ENCODE results near the gene DDX10.
A peak's percentile ranks its signal among the peaks of the same experiment; 100 is the strongest.

The DDX10 gene

DNA sequence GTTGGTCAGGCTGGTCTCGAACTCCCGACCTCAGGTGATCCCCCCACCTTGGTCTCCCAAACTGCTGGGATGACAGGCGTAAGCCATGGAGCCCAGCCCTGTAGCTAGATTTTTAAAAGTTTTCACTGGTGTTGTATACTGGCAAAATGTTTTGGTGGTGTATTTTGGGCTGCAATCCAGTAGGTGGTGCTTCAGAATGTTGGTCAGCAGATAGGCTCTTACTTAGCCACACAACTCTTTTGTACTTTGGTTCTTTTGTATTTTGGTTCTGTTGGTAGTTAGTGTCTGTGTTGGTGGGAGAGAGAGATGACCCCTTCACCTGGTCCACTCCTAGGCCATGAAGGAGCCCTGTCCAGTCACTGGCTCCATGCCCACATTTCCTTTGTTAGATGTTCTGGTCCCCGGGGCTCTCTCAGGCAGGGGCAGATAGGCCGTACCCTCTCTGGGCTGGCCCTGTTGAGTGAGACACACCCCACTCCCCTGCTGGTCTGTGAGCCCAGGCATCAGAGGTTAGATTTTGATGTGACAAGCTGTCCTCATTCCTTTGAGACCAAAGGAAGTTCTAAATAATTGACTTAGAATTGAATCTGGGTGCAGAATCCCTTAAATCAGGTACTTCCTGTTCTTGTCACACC is 123.8 kb downstream of the DDX10 start:
- peak; percentile 38 for DNase-seq (ENCODE audit: low read depth)
- TF ChIP-seq, protein P1, sequence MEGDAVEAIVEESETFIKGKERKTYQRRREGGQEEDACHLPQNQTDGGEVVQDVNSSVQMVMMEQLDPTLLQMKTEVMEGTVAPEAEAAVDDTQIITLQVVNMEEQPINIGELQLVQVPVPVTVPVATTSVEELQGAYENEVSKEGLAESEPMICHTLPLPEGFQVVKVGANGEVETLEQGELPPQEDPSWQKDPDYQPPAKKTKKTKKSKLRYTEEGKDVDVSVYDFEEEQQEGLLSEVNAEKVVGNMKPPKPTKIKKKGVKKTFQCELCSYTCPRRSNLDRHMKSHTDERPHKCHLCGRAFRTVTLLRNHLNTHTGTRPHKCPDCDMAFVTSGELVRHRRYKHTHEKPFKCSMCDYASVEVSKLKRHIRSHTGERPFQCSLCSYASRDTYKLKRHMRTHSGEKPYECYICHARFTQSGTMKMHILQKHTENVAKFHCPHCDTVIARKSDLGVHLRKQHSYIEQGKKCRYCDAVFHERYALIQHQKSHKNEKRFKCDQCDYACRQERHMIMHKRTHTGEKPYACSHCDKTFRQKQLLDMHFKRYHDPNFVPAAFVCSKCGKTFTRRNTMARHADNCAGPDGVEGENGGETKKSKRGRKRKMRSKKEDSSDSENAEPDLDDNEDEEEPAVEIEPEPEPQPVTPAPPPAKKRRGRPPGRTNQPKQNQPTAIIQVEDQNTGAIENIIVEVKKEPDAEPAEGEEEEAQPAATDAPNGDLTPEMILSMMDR (IDR thresholded peaks at IDR 0.05; ENCODE audit: insufficient read depth, low read depth, low read length, missing control alignments): peak; percentile 38
- H3K4me3 ChIP-seq (ENCODE audit: low read depth, low read length): no peak overlapping the region

DNA sequence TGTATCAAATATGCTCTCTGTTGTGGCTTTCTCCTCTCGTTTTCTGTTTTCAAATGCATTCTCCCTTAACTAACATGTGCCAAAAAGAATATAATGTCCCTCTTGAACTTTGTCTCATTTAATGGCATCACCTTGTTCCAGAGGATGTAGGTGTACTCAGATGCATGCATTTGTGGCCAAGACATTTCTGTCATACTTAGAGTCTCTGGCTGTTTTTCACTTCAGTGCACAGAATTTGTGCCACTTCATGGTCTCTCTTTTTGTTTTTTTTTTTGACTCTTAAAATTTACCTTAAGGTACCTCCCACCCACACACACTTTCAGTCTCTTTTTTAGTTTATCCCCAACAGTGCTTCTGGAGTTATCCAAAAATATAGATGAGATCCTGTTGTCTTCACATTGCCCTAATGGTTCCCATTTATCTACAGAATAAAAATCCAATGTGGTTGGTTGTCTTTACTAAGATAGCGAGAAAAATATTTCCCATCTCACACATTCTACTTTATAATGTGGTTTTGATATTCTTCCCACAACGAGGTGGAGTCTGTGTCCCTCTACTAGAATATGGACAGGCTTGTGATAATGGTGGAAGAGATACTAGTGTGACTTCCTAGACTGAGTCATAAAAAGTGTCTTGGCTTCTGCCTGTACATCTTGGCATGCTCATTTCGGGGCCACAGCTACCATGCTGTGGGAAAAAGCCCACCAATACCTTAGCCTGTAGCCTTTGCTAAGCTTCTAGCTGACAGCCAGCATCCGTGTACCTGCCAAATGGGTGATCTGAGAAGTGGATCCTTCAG is 125.8 kb downstream of the DDX10 start:
- DNase-seq (ENCODE audit: low read depth): peak; percentile 10
- TF ChIP-seq, protein P1 (IDR thresholded peaks at IDR 0.05; ENCODE audit: insufficient read depth, low read depth, low read length, missing control alignments): no peak

DNA sequence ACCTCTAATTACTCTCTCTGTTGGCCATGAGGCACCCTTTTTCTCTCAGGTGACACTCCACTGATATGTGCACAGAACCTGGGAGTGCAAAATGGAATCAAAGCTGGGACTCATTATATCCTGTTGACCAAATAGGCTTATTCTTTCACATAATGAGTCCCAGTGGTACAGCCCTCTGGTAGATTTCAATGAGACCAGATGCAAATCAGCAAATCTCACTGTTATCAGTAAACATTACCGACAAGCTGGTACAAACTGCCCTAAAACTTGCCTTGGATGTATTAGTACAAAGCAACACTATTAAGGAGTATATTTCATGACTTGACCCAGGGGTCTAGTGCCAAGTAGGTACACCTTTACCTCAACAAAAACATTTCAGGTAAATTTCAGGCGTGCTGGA is 128.3 kb downstream of the DDX10 start:
- DNase-seq (ENCODE audit: low read depth): no peak
- no peak overlapping the region for H3K4me3 ChIP-seq (ENCODE audit: low read depth, low read length)
- TF ChIP-seq, protein P1 (IDR thresholded peaks at IDR 0.05; ENCODE audit: insufficient read depth, low read depth, low read length, missing control alignments): no peak

More for the DNA sequence above, 125.8 kb downstream of the DDX10 start:
- H3K4me3 ChIP-seq (ENCODE audit: low read depth, low read length): no peak overlapping the region

DNA sequence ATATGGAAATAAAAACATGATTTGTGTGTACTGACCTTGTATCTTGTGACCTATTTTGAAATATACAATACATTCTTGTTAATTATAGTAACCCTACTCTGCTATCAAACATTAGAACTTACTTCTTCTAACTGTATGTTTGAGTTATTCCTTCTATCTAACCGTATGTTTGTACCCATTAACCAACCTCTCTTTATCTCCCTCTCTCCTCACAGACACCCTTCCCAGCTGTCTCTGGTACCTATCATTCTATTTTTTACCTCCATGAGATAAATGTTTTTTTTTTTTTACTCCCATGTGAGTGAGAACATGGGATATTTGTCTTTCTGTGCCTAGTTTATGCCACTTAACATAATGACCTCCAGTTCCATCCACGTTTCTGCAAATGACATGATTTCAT is 128.7 kb downstream of the DDX10 start:
- H3K4me3 ChIP-seq (ENCODE audit: low read depth, low read length): no peak overlapping the region
- TF ChIP-seq, protein P1 (IDR thresholded peaks at IDR 0.05; ENCODE audit: insufficient read depth, low read depth, low read length, missing control alignments): no peak
- DNase-seq (ENCODE audit: low read depth): no peak

DNA sequence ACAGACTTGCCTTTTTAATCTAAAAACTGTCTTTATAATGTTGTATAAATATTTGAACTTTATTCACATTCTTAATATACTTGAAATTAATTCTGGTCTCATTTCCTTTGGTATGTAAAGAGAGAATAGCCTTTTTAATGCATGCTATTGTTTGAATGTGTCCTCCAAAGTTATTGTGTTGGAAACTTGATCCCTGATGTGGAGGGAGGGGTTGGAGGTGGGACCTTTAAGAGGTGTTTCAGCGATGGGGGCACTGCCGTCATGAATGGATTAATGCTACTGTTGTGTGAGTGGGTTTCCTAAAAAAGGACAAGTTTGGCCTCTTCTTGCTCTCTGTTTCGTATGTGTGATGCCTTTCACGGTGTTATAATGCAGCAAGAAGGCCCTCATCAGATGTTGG is 131.7 kb downstream of the DDX10 start:
- no peak for DNase-seq (ENCODE audit: low read depth)
- TF ChIP-seq, protein P1 (IDR thresholded peaks at IDR 0.05; ENCODE audit: insufficient read depth, low read depth, low read length, missing control alignments): no peak
- H3K4me3 ChIP-seq (ENCODE audit: low read depth, low read length): no peak overlapping the region

DNA sequence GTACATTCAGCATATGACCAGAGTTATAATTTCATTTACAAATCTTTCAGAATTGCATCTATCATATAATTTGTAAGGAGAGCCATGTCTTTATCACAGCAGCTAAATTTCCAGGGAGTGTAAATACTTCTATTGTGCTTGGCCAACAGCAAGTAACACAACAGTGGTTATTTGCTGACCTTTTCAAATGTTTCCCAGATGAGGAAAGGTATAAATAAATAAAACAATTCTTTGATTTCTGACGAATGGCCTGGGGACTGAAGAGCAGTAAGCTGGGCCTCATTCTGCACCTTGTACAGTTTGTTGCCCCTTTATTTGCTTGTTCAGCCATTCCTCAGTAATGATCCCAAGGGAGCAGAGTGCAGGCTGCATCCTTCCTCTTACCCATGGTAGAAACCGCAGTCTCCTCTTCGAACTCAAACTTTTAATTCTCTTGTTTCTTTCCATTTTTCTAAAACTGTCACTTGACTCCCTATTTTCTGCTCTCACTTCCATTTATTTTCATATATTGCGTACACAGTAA is 132.8 kb downstream of the DDX10 start:
- no peak overlapping the region for H3K4me3 ChIP-seq (ENCODE audit: low read depth, low read length)
- TF ChIP-seq, protein P1 (IDR thresholded peaks at IDR 0.05; ENCODE audit: insufficient read depth, low read depth, low read length, missing control alignments): no peak
- no peak for DNase-seq (ENCODE audit: low read depth)
